H1 (cell line): Measurements from ENCODE around the gene SCNN1G. TPM values are rescaled to one million over a fixed set of nuclear protein-coding genes. Genes with fewer than 3 reads are reported as not detected.

Experiments
- CTCF ChIA-PET: fragments of 300-600 bp; sonication (Branson Sonifier 250); formaldehyde crosslinking; loops from one replicate; lab custom pipeline; 2021; ENCODE audit not compliant: partially characterized antibody; lab: Charles Lee
- POLR2A ChIA-PET: fragments of 300-600 bp; sonication (Branson Sonifier 250); formaldehyde crosslinking; loops from one replicate; lab custom pipeline; 2021; ENCODE audit warnings: inconsistent platforms; ENCODE audit not compliant: partially characterized antibody; lab: Charles Lee
- DNase-seq, 2 experiments: peaks; one replicate each; pipeline versions ENCODE4 v3.0.0 to v3.0.0-alpha.2; 2010 to 2022; ENCODE audit warnings: low spot score in 2 of 2, low read depth in 1 of 2, mixed read lengths in 1 of 2
- FAIRE-seq: peaks from 2 replicates; lab custom pipeline; 2011; peaks lifted over from hg19 to GRCh38; lab: Jason Lieb, UNC
- H2AFZ ChIP-seq: 2 replicates; pipeline ENCODE4 v1.8.1; 2012; ENCODE audit warnings: low read length, inconsistent platforms
- H2AK5ac ChIP-seq: 2 replicates; pipeline ENCODE4 v1.6.1; 2013; ENCODE audit warnings: low read depth, low read length
- H2BK120ac ChIP-seq: replicated peaks from 2 replicates; pipeline ENCODE3; 2013; ENCODE audit warnings: low read depth, low read length, inconsistent platforms
- H2BK12ac ChIP-seq: 2 replicates; pipeline ENCODE4 v1.6.1; 2013; ENCODE audit warnings: low read depth, low read length
- H2BK15ac ChIP-seq: 2 replicates; pipeline ENCODE4 v1.6.1; 2013; ENCODE audit warnings: low read length
- H2BK20ac ChIP-seq: 2 replicates; pipeline ENCODE4 v1.6.1; 2013; ENCODE audit warnings: low read length
- H2BK5ac ChIP-seq: 2 replicates; pipeline ENCODE4 v1.6.1; 2013; ENCODE audit warnings: low read depth, low read length
- H3K14ac ChIP-seq: 2 replicates; pipeline ENCODE4 v1.6.1; 2013; ENCODE audit warnings: inconsistent platforms; ENCODE audit not compliant: insufficient read length
- H3K18ac ChIP-seq: 2 replicates; pipeline ENCODE4 v1.6.1; 2013; ENCODE audit warnings: low read length; ENCODE audit errors: extremely low read depth
- H3K23ac ChIP-seq: 2 replicates; pipeline ENCODE4 v1.6.1; 2013; ENCODE audit warnings: inconsistent platforms; ENCODE audit not compliant: insufficient read length
- H3K23me2 ChIP-seq: 2 replicates; pipeline ENCODE4 v1.6.1; 2013; ENCODE audit warnings: low read depth, low read length
- H3K27ac ChIP-seq: 2 replicates; pipeline ENCODE4 v1.6.1; 2011; ENCODE audit warnings: low read depth, low read length, inconsistent platforms
- H3K27me3 ChIP-seq, 4 experiments: replicated peaks in 1 of 4; 1 replicate in 1 of 4; 2 replicates in 3 of 4; pipeline versions ENCODE4 v1.6.1 to v1.8.1; 2011 to 2013; ENCODE audit warnings: low read length in 3 of 4, mild to moderate bottlenecking in 3 of 4, inconsistent platforms in 2 of 4, mixed read lengths in 2 of 4, moderate library complexity in 1 of 4; ENCODE audit not compliant: control insufficient read depth in 3 of 4, insufficient read depth in 3 of 4; ENCODE audit errors: extremely low read depth in 1 of 4
- H3K36me3 ChIP-seq, 4 experiments: 2 replicates each; pipeline versions ENCODE4 v1.6.1 to v1.8.1; 2011 to 2013; ENCODE audit warnings: mild to moderate bottlenecking in 4 of 4, low read length in 3 of 4, moderate library complexity in 2 of 4, control low read depth in 1 of 4, inconsistent platforms in 1 of 4; ENCODE audit not compliant: insufficient read depth in 4 of 4, control insufficient read depth in 2 of 4
- H3K4ac ChIP-seq: replicated peaks from 2 replicates; pipeline ENCODE3; 2013; ENCODE audit warnings: low read length, low read depth, mixed read lengths, inconsistent platforms; ENCODE audit not compliant: insufficient read length
- H3K4me1 ChIP-seq, 4 experiments: replicated peaks in 1 of 4; 1 replicate in 1 of 4; 2 replicates in 3 of 4; pipeline versions ENCODE4 v1.6.1 to v1.8.1; 2011 to 2013; ENCODE audit warnings: low read length in 3 of 4, inconsistent platforms in 2 of 4, mixed read lengths in 1 of 4; ENCODE audit not compliant: insufficient read depth in 4 of 4, control insufficient read depth in 3 of 4
- H3K4me2 ChIP-seq, 2 experiments: 2 replicates each; pipeline versions ENCODE4 v1.6.1 to v1.8.1; 2011 to 2013; ENCODE audit warnings: low read depth in 2 of 2, low read length in 2 of 2, control low read depth in 1 of 2, inconsistent platforms in 1 of 2, mild to moderate bottlenecking in 1 of 2; ENCODE audit not compliant: insufficient read depth in 1 of 2
- H3K4me3 ChIP-seq, 4 experiments: fragments of 200-600, 300-600 bp in 1 of 4; sonication (generic), shearing (Covaris generic), sonication (Bioruptor Twin) in 1 of 4; 2 replicates each; pipeline versions ENCODE4 v1.5.1 to v1.8.1; 2011 to 2016; ENCODE audit warnings: low read length in 4 of 4, low read depth in 3 of 4, control low read depth in 2 of 4, inconsistent platforms in 2 of 4, mild to moderate bottlenecking in 2 of 4, mixed read lengths in 1 of 4, moderate library complexity in 1 of 4; ENCODE audit not compliant: insufficient read depth in 2 of 4; ENCODE audit errors: extremely low read depth in 1 of 4
- H3K56ac ChIP-seq: replicated peaks from 2 replicates; pipeline ENCODE3; 2013; ENCODE audit warnings: low read depth, mild to moderate bottlenecking, mixed read lengths, low read length, inconsistent platforms; ENCODE audit not compliant: insufficient read length
- H3K79me1 ChIP-seq: 2 replicates; pipeline ENCODE4 v1.6.1; 2013; ENCODE audit warnings: low read depth, low read length, control low read depth
- H3K79me2 ChIP-seq, 2 experiments: 2 replicates each; pipeline versions ENCODE4 v1.6.1 to v1.8.1; 2012 to 2013; ENCODE audit warnings: low read length in 2 of 2, mild to moderate bottlenecking in 2 of 2, inconsistent platforms in 1 of 2; ENCODE audit not compliant: insufficient read depth in 2 of 2, control insufficient read depth in 1 of 2
- H3K9ac ChIP-seq, 4 experiments: replicated peaks in 1 of 4; 1 replicate in 1 of 4; 2 replicates in 3 of 4; pipeline versions ENCODE4 v1.6.1 to v1.8.1; 2011 to 2013; ENCODE audit warnings: low read depth in 3 of 4, low read length in 3 of 4, control low read depth in 2 of 4, mild to moderate bottlenecking in 2 of 4, moderate library complexity in 2 of 4, inconsistent platforms in 1 of 4; ENCODE audit errors: extremely low read depth in 1 of 4
- H3K9me3 ChIP-seq, 2 experiments: 2 replicates each; pipeline versions ENCODE4 v1.6.1 to v1.8.1; 2012 to 2013; ENCODE audit warnings: mild to moderate bottlenecking in 2 of 2, moderate library complexity in 2 of 2, control low read depth in 1 of 2, inconsistent platforms in 1 of 2, low read depth in 1 of 2, low read length in 1 of 2, mixed read lengths in 1 of 2; ENCODE audit not compliant: insufficient read depth in 2 of 2
- H4K20me1 ChIP-seq, 2 experiments: replicated peaks in 1 of 2; 2 replicates each; pipeline versions ENCODE3 to v1.8.1; 2011 to 2013; ENCODE audit warnings: inconsistent platforms in 2 of 2, low read length in 2 of 2, mild to moderate bottlenecking in 1 of 2; ENCODE audit not compliant: insufficient read depth in 2 of 2, control insufficient read depth in 1 of 2
- H4K5ac ChIP-seq: 2 replicates; pipeline ENCODE4 v1.6.1; 2013; ENCODE audit warnings: low read length, low read depth, mixed read lengths, inconsistent platforms; ENCODE audit not compliant: insufficient read length
- H4K8ac ChIP-seq: 2 replicates; pipeline ENCODE4 v1.8.0; 2013; ENCODE audit warnings: mild to moderate bottlenecking, moderate library complexity, low read length, inconsistent platforms; ENCODE audit not compliant: insufficient read depth; ENCODE audit errors: extremely low read depth
- H4K91ac ChIP-seq: replicated peaks from 2 replicates; pipeline ENCODE3; 2013; ENCODE audit warnings: low read length, mixed read lengths, inconsistent platforms; ENCODE audit not compliant: insufficient read length
- E2F6 ChIP-seq: IDR thresholded peaks from 2 replicates; pipeline ENCODE4 v1.6.1; 2012; ENCODE audit warnings: inconsistent platforms
- JUN ChIP-seq: IDR thresholded peaks from 2 replicates; pipeline ENCODE4 v1.6.1; 2011; ENCODE audit warnings: low read depth, mild to moderate bottlenecking, improper control_type of control experiment, low read length
- SP2 ChIP-seq: IDR thresholded peaks from 2 replicates; pipeline ENCODE4 v1.6.1; 2012; ENCODE audit warnings: mild to moderate bottlenecking, low read length, inconsistent platforms
- WGBS, 2 experiments: shearing (Covaris generic) in 1 of 2; methylation state at CpG; one replicate each; pipeline versions ENCODE4 v1.1.6 to v1.1.7; 2013 to 2015; ENCODE audit warnings: low lambda C conversion rate in 2 of 2, mixed read lengths in 2 of 2, inconsistent platforms in 1 of 2, low coverage in 1 of 2, missing lambda C conversion rate in 1 of 2; ENCODE audit not compliant: insufficient replicate concordance in 2 of 2, insufficient coverage in 1 of 2, insufficient read length in 1 of 2; ENCODE audit errors: extremely low coverage in 1 of 2, missing lambda C conversion rate in 1 of 2; 5-methylcytosine and 5-hydroxymethylcytosine counted together
- polyA plus RNA-seq, 7 experiments: library from polyadenylated mRNA; depleted of rRNA in 3 of 7; stranded (reverse) in 5 of 7; unstranded in 2 of 7; fragments of >200 nt in 5 of 7; fragments of 200-250 nt in 2 of 7; gene quantifications; 1 replicate in 5 of 7; 2 replicates in 1 of 7; 4 replicates in 1 of 7; pipeline versions ENCODE4 v1.2.1 to v1.2.3, GENCODE V29; 2011 to 2013; ENCODE audit warnings: missing spikeins in 2 of 7, mixed read lengths in 2 of 7
- total RNA-seq: library from RNA; stranded (reverse); fragmentation: NEBNext Ultra II Directional; extraction: Animal tissue kit (Norgen Biotek cat#: 25700); gene quantifications from 2 replicates; pipeline ENCODE4 v1.2.1, GENCODE V29; 2021

SCNN1G gene
- total and polyA plus RNA-seq, 2 of the 8 experiments (the other 6 are each of a cell fraction or from before 2014, with no cell fraction given), result 0.73 to 1.1 TPM

DNA sequence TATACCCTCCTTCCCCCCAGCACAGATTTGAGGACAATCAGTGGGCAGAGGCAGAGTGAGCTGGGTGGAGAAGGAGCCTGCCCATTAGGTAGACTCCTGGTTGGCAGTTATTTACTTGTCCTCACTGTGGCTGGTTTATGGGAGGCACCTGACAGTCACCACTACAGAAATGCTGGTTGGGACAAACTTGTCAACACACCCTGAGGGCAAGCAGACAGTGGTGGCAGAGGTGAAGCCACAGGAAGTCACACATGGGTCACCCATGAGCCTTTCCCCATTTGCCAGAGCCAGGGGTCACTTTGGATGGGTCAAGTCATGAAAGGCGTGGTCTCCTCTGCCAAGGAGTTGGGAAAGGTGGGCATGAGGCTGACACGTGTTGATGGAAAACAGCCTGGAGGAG is 6.4 kb downstream of the SCNN1G start:
- no peaks in the 10 kb centered on the region for H4K20me1 ChIP-seq
- no peak overlapping the region for H3K56ac ChIP-seq
- H2BK120ac ChIP-seq, result no peak overlapping the region
- no peaks in the 10 kb centered on the region for H3K79me2 ChIP-seq
- no peak overlapping the region for H3K9ac ChIP-seq
- H3K23ac ChIP-seq, result no peak overlapping the region
- H4K8ac ChIP-seq, result no peak overlapping the region
- no peak overlapping the region for H3K4me3 ChIP-seq
- peaks cover 0 to 3% (median 2%) of the 10 kb centered on the region in 4 experiments; a peak in 2 of 7 replicates for H3K4me1 ChIP-seq
- WGBS, 2 experiments, result 100% methylated on average over 2 of the region's 2 CpGs; no CpG with 5 or more reads in 1 of the 2 experiments
- no peak overlapping the region for H2AK5ac ChIP-seq
- H2BK12ac ChIP-seq, result no peak overlapping the region
- no peak for FAIRE-seq
- ChIA-PET CTCF (interaction anchor here (0.6 to 1.7 kb wide), 2 partner anchors 106 to 245 kb away, joined by 5 read pairs; no protein-coding TSS in a partner anchor), POLR2A (no interaction called here)
- no peak overlapping the region for H2BK5ac ChIP-seq
- no peak overlapping the region for H2AFZ ChIP-seq
- H3K18ac ChIP-seq, result no peak overlapping the region
- H3K23me2 ChIP-seq, result no peaks in the 10 kb centered on the region
- no peak overlapping the region for H4K91ac ChIP-seq
- H3K4me2 ChIP-seq, result no peak overlapping the region
- no peaks in the 10 kb centered on the region for H3K79me1 ChIP-seq
- no peak overlapping the region for H3K4ac ChIP-seq
- no peaks in the 10 kb centered on the region; a peak in 1 of 8 replicates for H3K36me3 ChIP-seq
- peaks cover 0 to 10% (median 3%) of the 10 kb centered on the region in 4 experiments; a peak in 4 of 7 replicates for H3K27me3 ChIP-seq
- no peak overlapping the region for H2BK15ac ChIP-seq
- H2BK20ac ChIP-seq, result no peak overlapping the region
- TF ChIP-seq JUN (no peak), E2F6 (no peak), SP2 (no peak)
- DNase-seq, result no peak
- H3K9me3 ChIP-seq, result no peaks in the 10 kb centered on the region
- no peak overlapping the region for H3K27ac ChIP-seq
- H4K5ac ChIP-seq, result no peak overlapping the region
- no peak overlapping the region for H3K14ac ChIP-seq
